CD1c-positive myeloid dendritic cell (primary cell): Measurements from ENCODE around the gene TBC1D25.
A peak's percentile ranks its signal among the peaks of the same experiment; 100 is the strongest.
"Not testable (repeated sequence)": the region's sequence is repeated elsewhere in the genome, so short reads cannot be mapped to it uniquely, and the experiment has no call there.

Experiments used
- DNase-seq: peaks from one replicate; pipeline ENCODE4 v3.0.0-alpha.2; 2016; ENCODE audit errors: extremely low spot score

The TBC1D25 gene

DNA sequence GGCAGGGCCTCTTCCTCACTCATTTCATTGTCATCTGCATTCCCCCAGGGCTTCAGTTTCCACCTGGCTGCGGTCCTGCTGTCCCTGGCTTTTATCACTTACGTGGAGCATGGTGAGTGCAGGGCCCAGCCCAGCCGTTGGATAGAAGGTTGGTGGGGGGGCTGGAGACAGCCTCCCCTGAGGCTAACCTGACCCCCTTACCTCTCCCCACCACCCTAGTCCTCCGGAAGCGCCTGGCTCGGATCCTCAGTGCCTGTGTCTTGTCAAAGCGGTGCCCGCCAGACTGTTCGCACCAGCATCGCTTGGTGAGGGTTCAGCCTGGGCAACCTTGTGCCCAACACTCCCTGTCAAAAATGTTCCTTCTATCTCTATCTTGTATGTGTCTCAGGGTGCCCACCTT lies 23.7 kb upstream of the TBC1D25 start:
- no peak for DNase-seq

DNA sequence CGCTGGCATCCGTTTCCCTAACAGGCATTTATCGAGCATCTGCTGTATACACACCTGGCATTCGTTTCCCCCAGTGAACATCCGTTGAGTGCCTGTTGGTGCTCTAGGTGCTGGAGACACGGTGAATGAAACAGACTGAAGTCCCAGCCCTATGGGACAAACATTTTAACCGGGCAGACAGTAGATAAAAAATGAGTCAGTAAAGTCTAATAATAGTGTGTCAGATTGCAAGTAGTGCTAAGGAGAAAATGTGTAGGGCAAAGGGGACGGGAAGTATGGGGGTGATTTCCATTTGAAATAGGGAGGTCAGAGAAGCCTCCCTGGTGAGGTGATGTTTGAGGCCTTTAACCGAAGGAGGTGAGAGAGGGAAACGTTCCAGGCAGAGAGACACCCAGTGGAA lies 23.2 kb upstream of the TBC1D25 start:
- no peak for DNase-seq

DNA sequence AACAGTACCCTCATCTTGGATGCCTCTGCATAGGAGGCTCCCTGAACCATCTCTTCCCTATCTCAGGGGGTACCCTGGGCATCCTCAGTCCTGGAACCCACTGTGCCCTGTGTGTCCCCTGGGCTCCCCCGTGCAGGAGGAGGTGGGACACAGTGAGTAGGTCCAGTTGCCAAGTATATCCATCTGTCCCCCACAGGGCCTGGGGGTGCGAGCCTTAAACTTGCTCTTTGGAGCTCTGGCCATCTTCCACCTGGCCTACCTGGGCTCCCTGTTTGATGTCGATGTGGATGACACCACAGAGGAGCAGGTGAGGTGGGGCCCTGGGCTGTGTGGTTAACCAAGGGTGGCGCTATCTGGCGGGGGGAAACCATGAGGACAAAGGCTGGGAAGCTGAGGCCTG lies 22.5 kb upstream of the TBC1D25 start:
- DNase-seq = no peak

DNA sequence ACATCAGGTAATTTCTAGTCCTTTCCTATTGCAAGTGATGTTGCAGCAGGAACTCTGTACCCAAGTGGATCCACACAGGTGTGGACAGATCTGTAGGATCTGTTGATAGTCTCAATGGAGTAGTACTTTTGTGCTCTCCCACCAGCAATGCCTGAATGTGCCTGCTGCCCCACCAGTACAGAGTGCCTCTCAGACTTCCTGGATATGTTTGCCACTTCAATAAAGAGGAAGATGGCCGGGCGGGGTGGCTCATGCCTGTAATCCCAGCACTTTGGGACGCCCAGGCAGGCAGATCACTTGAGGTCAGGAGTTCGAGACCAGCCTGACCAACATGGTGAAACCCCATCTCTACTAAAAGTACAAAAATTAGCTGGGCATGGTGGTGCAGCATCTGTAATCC lies 20.0 kb upstream of the TBC1D25 start:
- not testable (repeated sequence) for DNase-seq

DNA sequence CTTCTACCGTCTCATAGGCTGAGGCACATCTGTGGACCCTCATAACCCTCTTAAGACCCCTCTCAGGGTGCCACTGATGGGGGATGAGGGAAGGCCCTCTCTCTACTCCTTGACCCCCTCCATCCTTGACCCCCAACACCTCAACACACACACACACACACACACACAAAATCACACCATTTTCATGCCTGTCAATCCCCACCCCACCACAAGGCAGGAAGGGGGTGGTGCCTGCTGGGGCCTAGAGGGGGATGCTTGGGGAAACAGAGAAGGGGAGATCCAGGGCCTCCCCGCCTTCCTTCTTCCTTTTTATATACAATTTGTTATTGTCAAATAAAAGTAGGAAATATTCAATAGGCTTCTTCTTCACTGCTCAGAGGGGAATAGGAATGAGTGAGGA lies 19.1 kb upstream of the TBC1D25 start:
- no peak for DNase-seq

DNA sequence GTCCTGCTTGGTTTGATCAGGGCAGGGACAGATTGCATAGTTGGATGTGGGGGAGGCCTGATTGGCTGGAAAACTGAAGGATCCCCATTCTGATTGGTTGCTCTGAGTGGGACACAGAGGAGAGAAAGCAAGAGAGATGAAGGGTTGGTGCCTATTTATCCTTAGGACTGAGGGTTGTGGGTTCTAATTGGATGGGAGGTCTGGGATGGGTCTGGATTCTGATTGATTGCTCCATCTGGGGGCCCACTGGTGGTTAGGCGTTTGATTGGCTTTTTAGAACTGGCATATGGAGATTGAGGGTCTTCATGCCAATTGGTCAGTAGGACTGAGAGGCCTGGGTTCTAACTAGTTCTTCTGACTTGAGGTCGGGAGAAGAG lies 18.6 kb upstream of the TBC1D25 start:
- no peak for DNase-seq

DNA sequence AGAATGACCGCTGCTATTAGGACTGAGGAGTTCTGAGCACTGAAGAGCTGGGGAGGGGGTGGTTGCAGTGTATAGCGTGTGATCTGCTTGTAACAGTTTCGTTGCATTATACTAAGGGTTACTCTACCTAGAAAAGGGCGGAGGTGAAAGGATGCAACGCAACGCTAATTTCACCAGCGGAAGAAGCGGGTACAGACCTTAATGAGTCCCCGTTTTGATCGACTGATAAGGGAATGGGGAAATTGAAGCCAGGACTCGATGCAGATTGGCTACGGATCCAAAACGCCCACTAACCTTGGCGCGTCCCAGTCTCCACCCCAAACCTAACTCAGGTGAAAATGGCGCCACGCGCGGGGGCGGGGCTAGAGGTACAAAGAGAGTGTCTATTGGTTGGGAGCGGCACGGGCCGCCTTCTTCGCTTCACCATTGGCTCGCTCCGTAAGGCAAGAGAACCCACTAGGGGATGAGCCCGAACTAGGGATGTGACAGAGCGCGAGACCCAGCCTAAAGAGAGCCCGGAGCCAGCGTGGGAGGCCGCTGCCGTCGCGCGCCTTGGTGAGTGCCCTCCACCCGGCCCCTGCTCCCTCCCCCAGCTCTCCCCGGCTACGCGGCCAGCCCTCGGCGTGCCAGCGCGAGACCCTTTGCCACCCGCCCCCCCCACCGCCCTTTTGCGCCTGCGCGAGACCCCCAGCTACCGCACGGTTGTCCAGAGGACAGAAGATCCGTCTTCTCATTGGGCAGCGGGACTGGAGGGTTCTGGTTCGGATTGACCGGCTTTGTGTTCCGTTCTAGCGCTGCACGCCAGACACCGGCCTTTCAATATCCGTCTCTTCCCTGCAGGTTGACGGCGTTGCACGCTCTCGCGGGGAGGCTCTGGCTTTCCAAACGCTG lies 17.9 kb upstream of the TBC1D25 start, which contains the start of gene EBP:
TSS of gene EBP (plus strand) at position 456 of the 891 bp plus-strand sequence. CDS start 1,964 bp downstream, outside the sequence.
- peak; percentile 95 for DNase-seq

DNA sequence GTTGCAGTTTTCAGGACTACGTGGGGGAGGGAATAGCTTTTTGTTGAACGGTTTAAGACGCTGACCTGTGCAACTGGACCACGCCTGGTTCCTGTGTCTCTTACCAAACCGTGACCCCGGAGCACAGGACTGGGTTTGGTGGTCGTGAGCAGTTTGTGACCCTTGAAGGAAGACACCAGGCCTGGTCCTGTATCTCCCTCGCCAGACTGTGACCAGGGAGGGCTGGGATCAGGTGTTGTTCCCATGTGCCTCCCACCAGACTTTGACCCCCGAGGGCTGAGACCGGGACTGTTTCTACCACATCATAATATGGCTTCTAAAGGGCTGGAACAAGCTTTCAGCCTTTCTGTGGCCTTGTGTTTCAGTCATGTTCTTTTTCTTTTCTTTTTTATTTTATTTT lies 17.2 kb upstream of the TBC1D25 start:
- DNase-seq = no peak

DNA sequence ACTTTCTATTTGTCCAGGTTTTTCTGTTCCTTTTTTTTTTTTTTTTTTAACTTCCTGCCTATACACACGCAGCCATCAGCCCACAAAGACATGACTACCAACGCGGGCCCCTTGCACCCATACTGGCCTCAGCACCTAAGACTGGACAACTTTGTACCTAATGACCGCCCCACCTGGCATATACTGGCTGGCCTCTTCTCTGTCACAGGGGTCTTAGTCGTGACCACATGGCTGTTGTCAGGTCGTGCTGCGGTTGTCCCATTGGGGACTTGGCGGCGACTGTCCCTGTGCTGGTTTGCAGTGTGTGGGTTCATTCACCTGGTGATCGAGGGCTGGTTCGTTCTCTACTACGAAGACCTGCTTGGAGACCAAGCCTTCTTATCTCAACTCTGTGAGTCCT lies 15.8 kb upstream of the TBC1D25 start:
- DNase-seq = peak; percentile 16

DNA sequence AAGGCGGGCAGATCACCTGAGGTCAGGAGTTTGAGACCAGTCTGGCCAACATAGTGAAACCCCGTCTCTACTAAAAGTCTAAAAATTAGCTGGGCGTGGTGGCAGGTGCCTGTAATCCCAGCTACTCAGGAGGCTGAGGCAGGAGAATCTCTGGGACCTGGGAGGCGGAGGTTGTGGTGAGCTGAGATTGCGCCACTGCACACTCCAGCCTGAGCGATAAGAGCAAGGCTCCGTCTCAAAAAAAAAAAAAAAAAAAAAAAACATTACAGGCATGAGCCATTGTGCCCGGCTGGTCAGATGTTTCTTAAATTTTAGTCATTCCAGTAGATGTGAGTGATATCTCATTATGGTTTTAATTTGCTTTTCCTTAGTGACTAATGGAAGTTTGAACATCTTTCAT lies 13.7 kb upstream of the TBC1D25 start:
- DNase-seq = not testable (repeated sequence)

DNA sequence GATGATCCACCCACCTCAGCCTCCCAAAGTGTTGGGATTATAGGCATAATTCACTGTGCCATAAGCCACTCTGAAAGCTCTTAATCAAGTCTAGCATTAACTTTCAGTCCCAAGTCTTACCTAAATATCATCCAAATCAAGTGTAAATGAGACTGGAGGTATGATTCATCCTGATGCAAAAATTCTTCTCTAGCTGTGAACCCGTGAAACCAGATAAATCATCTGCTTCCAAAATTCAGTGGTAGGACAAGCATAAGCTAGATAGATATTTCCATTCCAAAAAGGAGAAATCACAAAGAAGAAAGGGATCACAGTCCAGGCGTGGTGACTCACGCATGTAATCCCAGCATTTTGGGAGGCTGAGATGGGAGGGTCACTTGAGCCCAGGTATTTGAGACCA lies 8.8 kb upstream of the TBC1D25 start:
- no peak for DNase-seq

DNA sequence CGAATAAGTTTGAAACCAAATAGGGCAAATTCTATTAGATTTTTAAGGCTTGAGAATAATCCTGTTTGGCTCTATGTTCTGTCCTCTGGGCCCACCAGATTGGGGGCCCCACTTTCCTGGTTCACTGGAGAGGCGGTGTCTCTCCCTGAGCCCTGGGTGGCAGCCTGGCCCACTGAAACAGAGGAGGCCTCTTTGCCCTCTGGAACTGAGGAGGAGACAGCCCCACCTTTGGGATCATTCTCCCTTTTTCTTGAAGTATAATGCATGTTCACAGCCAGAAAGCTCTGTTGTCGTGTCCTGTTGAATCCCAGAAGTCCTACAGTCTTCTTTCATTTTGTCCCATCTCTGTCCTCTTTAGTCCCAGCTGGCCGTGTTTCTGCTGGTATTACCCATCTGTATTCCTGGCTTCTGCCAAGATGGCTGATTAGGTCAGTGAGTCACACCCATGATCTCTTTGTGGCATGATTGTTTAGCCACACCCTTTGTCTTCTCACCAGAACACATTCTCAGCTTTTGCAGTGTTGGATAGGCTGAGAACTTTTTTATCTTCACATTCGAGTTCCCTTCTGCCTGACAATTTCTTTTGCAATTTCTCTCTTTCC lies 8.1 kb upstream of the TBC1D25 start:
- no peak for DNase-seq

DNA sequence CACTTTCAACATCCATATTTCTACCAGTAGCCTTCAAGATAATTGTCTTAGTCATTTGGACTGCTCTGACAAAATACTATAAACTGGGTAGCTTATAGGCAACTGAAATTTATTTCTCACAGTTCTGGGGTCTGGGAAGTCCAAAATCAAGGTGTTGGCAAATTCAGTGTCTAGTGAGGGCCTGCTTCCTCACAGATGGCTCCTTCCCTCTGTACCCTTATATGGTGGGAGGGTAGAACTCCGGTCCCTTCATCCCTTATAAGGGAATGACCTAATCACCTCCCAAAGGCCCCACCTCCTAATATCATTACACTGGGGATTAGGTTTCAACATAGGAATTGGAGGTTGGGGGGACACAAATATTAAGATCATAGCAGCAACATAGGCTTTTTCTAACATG lies 7.4 kb upstream of the TBC1D25 start:
- no peak for DNase-seq

DNA sequence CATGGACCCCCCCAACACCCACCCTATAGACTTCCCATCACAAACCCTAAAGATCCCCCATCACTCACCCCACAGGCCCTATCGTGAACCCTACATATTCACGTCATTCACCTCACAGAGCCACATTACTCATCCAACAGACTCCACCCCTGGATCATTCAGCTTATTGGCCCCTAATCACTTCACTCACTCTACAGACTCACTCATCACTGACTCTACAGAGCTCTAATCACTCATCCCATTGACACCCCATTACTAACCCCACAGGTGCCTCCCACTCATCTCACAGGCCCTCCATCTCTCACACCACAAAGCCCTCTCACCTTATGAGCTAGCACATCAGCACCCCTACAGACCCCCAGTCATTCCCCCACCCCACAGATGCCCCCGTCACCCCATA lies 6.3 kb upstream of the TBC1D25 start:
- DNase-seq = no peak

DNA sequence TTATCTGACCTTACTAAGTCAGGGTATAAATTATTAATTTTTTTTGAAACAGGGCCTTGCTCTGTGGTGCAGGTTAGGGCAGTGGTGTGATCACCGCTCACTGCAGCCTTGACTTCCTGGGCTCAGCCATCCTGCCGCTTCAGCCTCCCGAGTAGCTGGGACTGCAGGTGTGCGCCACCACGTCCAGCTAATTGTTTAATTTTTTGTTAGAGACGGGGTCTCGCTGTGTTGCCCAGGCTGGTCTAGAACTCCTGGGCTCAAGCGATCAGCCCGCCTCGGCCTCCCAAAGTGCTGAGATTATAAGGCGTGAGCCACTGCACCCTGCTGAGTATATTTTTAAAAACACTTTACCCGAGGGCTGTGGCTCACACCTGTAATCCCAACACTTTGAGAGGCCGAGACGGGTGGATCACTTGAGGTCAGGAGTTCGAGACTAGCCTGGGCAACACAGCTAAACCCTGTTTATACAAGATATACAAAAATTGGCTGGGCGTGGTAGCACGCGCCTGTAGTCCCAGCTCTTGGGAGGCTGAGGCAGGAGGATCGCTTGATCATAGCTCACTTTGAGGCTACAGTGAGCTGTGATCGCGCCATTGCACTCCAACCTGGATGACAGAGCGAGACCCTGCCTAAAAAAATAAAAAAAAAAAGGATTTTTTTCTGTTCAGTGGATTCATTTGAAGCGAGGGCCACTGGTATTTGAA lies 721 bp upstream of the TBC1D25 start:
- no peak for DNase-seq

DNA sequence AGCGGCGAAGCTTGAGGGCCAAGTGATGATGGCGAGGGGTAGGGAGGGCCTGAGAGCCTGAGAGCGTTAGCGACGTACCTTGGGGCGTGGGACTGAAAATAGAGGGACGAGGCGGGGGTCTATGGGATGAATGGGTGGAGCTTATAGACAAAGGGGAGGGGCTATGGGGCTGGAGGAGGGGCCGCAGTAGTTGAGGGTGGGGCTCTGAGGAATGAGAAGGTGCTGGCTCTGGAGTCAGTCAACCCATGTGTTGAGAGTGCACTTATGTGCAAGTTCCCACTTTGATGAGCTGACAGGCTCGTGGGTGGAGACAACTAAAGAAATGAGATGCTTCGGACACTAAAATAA lies 488 bp downstream of the TBC1D25 start:
- peak; percentile 68 for DNase-seq

DNA sequence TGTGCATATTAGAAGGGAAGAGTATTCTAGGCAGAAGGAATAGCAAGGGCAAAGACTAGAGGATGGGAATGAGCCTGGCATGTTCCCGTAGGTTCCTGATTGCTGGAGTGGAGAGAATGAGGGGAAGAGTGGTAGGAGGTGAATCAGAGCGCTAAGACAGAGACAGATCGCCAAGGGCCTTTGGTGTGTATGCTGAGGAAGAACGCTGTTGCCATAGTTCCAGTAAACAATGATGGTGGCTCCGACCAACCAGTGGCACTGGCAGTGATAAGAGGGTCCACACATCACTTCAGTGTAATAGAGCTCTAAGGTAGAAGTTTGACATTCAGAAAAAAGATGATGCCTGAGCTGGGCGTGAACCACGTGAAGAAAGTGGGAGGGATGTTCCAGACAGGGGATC lies 966 bp downstream of the TBC1D25 start:
- no peak for DNase-seq

DNA sequence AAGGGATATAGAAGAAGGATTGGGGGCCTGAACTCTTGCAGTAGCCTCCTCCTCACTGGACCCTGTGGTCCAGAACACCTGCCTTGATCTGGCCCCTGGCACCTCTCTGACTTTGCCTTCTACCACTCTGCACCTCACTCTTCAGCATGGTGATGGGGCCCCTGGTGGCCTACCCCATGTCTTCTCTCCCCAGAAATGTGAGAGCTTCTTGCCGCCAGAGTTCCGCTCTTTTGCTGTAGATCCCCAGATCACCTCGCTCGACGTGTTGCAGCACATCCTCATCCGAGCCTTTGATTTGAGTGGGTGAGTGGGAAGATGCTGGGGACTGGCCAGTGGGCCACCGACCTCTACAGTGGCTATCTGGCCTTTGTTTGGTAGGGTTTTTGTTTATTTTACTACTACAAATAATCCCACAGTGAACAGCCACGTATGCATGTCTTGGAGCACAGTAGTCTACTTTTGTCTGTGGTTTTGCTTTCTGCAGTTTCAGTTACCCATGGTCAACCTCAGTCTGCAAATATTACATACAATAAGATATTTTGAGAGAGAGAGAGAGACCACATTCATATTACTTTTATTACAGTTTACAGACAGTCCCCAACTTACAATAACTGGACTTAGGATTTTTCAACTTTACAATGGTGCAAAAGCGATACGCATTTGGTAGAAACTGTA lies 1.8 kb downstream of the TBC1D25 start:
- DNase-seq = no peak

DNA sequence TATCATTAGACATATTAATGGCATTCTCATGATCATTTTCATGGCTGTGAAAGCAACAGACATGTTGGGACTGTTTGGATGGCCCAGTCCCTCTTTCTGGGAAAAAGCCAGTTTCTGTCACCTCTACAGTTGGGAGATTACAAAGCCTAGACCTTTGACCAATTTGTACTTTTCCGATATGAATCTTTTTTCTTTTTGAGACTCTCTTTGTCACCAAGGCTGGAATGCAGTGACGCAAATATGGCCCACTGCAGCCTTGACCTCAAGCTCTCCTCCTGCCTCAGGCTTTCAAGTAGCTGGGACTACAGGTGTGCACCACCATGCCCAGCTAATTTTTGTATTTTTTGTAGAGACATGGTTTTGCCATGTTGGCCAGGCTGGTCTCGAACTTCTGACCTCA lies 9.4 kb downstream of the TBC1D25 start:
- no peak for DNase-seq

DNA sequence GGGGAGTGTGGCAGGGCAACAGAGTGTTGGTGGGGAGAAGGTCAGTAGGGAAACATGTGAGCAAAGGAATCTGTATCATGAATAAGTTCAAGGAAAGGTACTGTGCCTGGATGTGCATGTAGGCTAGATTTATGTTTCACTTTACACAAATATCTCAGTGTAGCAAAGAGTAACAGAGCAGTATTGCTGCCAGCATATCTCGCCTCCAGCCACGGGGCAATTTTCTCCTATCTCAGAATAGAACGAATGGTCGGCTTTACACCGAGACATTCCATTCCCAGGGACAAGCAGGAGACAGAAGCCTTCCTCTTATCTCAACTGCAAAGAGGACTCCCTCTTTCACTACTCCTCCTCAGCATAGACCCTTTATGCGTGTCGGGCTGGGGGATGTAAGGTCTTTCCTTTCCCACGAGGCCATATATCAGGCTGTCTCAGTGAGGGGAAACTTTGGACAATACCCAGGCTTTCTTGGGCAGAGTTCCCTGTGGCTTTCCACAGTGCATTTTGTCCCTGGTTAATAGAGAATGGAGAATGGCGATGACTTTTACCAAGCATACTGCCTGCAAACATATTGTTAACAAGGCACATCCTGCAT lies 16.3 kb downstream of the TBC1D25 start:
- DNase-seq = not testable (repeated sequence)

DNA sequence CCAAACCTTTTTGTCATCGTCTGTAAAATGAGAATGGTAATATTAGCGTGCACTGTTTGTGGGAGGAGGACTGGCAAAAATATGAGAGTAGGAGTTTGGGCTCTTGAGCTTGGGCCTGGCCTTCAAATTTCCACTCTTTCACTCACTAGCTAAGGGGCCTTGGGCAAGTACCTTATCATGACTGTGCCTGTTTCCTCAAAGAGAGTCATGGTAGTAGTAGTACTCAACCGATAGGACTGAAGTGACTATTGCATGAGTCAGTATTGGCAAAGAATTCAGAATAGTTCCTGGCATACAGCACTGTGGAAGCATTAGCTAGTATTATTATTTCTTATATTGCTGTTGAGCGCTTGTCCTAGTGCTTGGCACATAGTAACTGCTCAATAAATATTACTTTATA lies 18.8 kb downstream of the TBC1D25 start:
- DNase-seq = no peak

DNA sequence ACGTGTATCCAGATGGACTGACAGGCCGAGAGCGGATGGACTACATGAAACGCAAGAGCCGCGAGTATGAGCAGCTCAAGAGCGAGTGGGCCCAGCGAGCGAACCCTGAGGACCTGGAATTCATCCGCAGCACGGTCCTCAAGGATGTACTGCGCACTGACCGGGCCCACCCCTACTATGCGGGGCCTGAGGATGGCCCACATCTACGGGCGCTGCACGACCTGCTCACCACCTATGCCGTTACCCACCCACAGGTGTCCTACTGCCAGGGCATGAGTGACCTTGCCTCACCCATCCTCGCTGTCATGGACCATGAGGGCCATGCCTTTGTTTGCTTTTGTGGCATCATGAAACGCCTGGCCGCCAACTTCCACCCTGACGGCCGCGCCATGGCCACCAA lies 20.1 kb downstream of the TBC1D25 start:
- DNase-seq = no peak
